Endothelial cell (in vitro differentiated cells): Measurements from ENCODE around the gene RAD18. TPM values are rescaled to one million over a fixed set of nuclear protein-coding genes. Genes with fewer than 3 reads are reported as not detected.

Experiments
- DNase-seq: peaks from one replicate; pipeline ENCODE4 v3.0.0; 2021; ENCODE audit warnings: low spot score
- H3K27ac Mint-ChIP-seq: one replicate; pipeline ENCODE4 v1.8.0; 2021; ENCODE audit warnings: mixed read lengths, inconsistent platforms; ENCODE audit not compliant: unreplicated experiment
- H3K27me3 Mint-ChIP-seq: one replicate; pipeline ENCODE4 v1.8.0; 2021; ENCODE audit warnings: mild to moderate bottlenecking, moderate library complexity, mixed read lengths, inconsistent platforms; ENCODE audit not compliant: unreplicated experiment
- H3K36me3 Mint-ChIP-seq: one replicate; pipeline ENCODE4 v1.8.0; 2021; ENCODE audit warnings: mild to moderate bottlenecking, low read depth, mixed read lengths, inconsistent platforms; ENCODE audit not compliant: unreplicated experiment
- H3K4me1 Mint-ChIP-seq: one replicate; pipeline ENCODE4 v1.8.0; 2021; ENCODE audit warnings: mild to moderate bottlenecking, mixed read lengths, inconsistent platforms; ENCODE audit not compliant: unreplicated experiment
- H3K4me3 Mint-ChIP-seq: one replicate; pipeline ENCODE4 v1.8.0; 2021; ENCODE audit warnings: mild to moderate bottlenecking, mixed read lengths, inconsistent platforms; ENCODE audit not compliant: unreplicated experiment
- H3K9me3 Mint-ChIP-seq: one replicate; pipeline ENCODE4 v1.8.0; 2021; ENCODE audit warnings: mixed read lengths, inconsistent platforms; ENCODE audit not compliant: unreplicated experiment
- total RNA-seq: library from RNA; stranded (reverse); fragmentation: NEBNext Ultra II Directional; extraction: Animal tissue kit (Norgen Biotek cat#: 25700); gene quantifications from one replicate; pipeline ENCODE4 v1.2.1, GENCODE V29; 2021; ENCODE audit not compliant: unreplicated experiment
- TF ChIP-seq, protein P1 (sequence below): fragments of 200-600 bp; sonication (generic); IDR thresholded peaks from one replicate; pipeline ENCODE4 v1.5.0; 2021; ENCODE audit warnings: antibody characterized with exemption; ENCODE audit not compliant: unreplicated experiment

Gene RAD18
- total RNA-seq, 1 donor from 2014 or later: 12.2 TPM

DNA sequence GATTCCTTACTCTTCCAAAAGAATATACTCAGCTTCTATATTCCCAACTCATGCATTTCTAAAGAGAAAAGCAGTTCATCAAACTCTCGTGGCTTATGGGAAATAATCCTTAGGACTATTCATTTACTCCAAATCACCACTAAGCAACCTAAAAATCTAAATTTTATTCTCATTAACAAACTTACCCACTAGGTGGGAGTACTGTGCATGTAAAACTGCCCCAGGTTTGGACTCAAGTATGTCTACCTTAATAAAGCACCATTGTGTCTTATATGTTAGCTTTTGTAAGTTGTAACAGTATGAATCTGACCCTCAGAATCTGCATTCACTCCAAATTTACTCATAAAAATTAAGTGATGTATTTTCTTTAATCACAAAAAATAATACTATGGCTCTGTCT is 25.3 kb downstream of the RAD18 start:
- Mint-ChIP-seq H3K27ac (no peak overlapping the region), H3K9me3 (peaks cover 4% of the 10 kb centered on the region), H3K36me3 (peaks cover 12% of the 10 kb centered on the region), H3K4me1 (no peaks in the 10 kb centered on the region), H3K4me3 (no peak overlapping the region), H3K27me3 (no peaks in the 10 kb centered on the region)
- DNase-seq: no peak
- TF ChIP-seq, protein P1, sequence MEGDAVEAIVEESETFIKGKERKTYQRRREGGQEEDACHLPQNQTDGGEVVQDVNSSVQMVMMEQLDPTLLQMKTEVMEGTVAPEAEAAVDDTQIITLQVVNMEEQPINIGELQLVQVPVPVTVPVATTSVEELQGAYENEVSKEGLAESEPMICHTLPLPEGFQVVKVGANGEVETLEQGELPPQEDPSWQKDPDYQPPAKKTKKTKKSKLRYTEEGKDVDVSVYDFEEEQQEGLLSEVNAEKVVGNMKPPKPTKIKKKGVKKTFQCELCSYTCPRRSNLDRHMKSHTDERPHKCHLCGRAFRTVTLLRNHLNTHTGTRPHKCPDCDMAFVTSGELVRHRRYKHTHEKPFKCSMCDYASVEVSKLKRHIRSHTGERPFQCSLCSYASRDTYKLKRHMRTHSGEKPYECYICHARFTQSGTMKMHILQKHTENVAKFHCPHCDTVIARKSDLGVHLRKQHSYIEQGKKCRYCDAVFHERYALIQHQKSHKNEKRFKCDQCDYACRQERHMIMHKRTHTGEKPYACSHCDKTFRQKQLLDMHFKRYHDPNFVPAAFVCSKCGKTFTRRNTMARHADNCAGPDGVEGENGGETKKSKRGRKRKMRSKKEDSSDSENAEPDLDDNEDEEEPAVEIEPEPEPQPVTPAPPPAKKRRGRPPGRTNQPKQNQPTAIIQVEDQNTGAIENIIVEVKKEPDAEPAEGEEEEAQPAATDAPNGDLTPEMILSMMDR: peak; percentile 34

DNA sequence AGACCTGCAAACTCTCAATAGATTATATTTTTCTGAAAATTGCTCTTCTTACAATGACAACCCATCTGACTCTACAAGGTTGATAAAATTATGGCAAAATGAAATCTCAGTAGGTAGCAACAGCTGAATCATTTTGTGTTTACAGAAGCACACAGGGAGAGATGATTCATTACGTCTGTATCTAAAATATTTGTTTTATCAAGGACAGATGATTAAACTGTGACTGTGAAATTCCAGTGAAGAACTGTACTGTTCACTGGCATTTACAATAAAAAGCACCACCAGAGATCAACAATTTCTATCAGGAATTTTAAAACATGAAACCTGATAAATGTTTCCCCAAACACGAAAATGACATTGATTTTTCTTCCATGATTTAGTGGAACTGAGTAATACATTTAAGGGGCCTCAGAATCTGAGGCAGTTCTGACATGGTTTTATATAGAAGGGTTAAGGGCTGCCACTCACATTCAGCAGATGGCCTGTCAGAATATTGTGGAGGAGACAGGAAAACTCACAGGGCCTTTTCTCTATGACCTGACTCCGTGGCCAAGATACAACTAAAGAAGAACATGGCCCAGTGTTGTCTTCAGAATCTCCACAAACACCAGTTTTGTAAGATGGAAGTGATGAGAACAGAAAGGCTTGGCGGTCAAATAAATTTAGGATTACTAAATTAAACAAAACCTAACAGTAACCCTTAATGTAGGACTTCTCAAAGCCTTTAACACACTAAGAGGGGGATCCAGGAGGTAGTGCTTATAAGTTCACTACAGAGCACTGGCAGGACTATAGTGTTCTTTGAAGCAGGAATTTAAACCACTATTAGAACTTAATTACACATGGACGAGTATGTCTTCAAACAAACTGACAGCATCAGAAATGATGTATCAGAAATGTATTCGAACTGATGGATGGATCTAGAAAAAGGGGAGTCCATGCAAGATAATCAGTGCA is 25.9 kb downstream of the RAD18 start:
- Mint-ChIP-seq H3K9me3 (no peaks in the 10 kb centered on the region), H3K27me3 (no peaks in the 10 kb centered on the region), H3K4me3 (no peak overlapping the region), H3K4me1 (no peaks in the 10 kb centered on the region), H3K27ac (no peak overlapping the region), H3K36me3 (peaks cover 7% of the 10 kb centered on the region)
- TF ChIP-seq, protein P1: no peak
- no peak for DNase-seq

- no peak for DNase-seq
- TF ChIP-seq, protein P1: no peak
- Mint-ChIP-seq H3K4me3 (no peak overlapping the region), H3K9me3 (no peaks in the 10 kb centered on the region), H3K27ac (no peak overlapping the region), H3K27me3 (no peaks in the 10 kb centered on the region), H3K4me1 (no peaks in the 10 kb centered on the region), H3K36me3 (peaks cover 4% of the 10 kb centered on the region)
Measured at GRCh38 chr3:8932507-8932906, 30.8 kb downstream of the RAD18 start.

GRCh38 chr3:8931342-8931741 is 31.9 kb downstream of the RAD18 start:
- no peak overlapping the region for H3K27ac Mint-ChIP-seq
- H3K4me1 Mint-ChIP-seq: no peaks in the 10 kb centered on the region
- TF ChIP-seq, protein P1: no peak
- H3K27me3 Mint-ChIP-seq: no peaks in the 10 kb centered on the region
- peaks cover 4% of the 10 kb centered on the region for H3K36me3 Mint-ChIP-seq
- no peak for DNase-seq
- no peak overlapping the region for H3K4me3 Mint-ChIP-seq
- H3K9me3 Mint-ChIP-seq: no peaks in the 10 kb centered on the region

GRCh38 chr3:8929860-8930259 is 33.4 kb downstream of the RAD18 start:
- H3K9me3 Mint-ChIP-seq: no peaks in the 10 kb centered on the region
- DNase-seq: no peak
- H3K27ac Mint-ChIP-seq: no peak overlapping the region
- H3K27me3 Mint-ChIP-seq: no peaks in the 10 kb centered on the region
- no peak overlapping the region for H3K4me3 Mint-ChIP-seq
- TF ChIP-seq, protein P1: no peak
- H3K4me1 Mint-ChIP-seq: no peaks in the 10 kb centered on the region
- peaks cover 4% of the 10 kb centered on the region for H3K36me3 Mint-ChIP-seq
